IPS DF 4.7 (cell line): ENCODE data around the gene E2F4.

Experiments
- DNase-seq: peaks from one replicate; pipeline ENCODE4 v3.0.0-alpha.2; 2013; ENCODE audit warnings: low spot score; ENCODE audit errors: extremely low read depth

E2F4 gene

DNA sequence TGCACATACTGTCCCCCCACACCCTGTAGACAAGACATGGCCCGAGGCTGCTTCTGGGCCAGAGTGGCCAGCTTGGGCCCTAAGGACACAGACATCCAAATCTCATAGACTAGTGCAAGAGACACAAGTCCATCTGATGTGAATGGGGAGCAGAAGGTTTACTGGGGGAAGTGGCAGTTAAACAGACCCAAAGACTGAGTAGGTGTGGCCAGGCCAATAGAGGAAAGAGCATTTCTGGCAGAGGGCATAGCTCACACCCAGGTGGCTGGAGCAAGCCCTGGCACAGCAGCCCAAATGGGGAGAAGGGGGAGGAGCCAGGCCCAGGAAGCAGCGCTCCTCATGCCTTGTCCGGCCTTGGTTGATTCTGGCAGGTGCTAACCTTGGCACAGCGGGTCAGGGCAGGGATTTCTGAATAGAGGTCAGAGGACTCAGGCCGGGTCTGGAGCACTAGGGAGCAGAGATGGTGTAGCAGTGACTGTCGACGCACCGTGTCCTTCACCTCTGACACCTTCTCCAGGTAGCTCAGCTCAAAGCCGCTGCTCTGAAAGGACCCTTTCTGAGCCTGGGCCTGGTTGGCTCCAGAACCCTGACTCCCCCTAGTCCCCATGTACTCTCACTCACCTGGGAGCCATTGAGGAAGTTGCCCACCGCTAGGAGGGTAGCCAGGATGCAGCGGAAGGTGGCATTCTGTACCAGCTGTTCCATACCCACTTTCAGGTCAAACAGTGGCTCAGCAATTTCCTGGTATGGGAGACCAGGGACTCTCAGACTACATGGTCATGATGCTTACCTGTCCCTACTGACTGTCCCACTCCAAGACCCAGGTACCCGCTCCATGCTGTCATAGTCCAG lies 39.1 kb downstream of the E2F4 start:
- DNase-seq, result no peak

DNA sequence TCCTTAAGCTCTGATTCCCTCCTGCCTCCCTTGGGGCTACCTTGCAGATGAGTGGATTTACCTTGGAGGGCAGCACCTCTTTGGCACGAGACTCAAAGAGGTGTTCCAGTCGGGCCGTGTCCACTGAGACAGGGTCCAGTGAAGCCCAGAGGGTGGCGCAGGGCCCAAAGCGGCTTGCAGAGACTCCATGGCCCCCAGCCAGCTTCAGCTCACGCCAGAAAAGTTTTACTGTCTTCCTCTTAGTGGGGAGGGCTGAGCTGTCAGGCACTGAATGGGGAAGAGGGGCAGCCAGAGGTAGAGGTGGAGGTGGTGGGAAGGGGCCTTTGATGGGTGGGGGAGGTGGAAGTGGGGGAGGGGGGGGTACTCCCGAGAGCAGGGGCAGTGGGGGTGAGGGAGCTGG lies 41.6 kb downstream of the E2F4 start:
- no peak for DNase-seq

DNA sequence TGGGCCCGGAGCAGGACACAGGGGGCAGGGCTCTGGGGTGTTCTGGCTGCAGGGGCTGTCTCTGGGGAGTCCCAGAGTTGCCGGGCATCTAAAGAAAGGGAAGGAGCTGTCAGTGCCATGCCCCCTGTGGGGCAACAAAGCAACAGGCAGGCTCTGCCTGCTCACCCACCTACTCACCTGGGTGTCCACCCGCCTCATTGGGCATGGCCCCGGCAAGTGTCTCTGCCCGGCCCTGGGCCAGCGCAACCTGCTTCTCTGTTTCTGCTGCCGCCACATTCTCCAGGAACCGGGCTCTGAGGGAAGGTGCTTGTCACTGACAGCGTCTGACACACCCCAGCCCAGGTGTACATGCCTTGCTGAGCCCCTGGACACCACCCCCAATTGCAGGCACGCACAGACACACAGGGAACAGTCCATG lies 42.2 kb downstream of the E2F4 start:
- no peak for DNase-seq

GRCh38 chr16:67235816-67236562 lies 44.0 kb downstream of the E2F4 start:
- no peak for DNase-seq

GRCh38 chr16:67236563-67237395 lies 44.8 kb downstream of the E2F4 start:
- DNase-seq, result no peak

DNA sequence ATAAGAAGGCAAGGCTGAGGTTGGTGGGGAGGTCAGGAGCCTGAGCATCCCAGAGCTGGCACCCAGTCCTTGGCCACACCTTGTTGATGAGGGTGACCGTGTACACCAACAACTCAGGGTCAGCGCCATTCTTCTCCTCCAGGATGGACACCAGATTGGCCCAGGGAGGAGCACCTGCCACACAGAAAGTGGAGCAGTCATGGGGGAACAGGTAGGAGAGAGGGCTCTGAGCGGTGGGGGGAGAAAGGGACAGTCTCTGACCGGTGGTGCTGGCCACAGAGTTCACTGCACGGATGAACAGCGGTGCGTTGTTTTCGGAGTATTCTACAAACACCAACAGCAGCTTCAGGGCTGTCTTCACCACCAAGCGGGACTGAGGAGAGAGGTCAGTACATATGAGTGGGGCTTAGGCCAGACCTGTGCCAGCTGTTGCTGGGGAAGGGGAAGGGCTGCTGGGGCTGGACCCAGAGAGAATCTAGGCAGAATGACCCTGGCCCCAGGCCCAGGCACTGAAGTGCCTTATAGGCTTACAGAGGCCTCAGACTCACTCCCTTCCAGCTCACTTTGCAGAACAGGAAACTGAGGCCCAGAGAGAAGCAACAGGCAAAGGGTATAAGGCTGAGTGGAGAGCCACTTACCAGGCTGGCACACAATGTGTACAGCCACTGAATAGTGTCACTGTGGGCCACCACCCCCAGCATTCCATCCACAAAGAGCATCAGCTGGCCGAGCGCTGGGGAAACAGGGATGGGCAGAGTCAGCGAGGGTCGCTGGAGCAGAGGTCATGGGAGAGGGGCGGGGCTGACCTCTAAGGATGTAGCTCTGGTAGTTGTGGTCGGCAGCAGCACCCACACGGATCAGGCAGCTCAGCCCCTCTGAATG lies 45.7 kb downstream of the E2F4 start:
- no peak for DNase-seq

GRCh38 chr16:67238278-67238575 lies 46.3 kb downstream of the E2F4 start:
- DNase-seq, result no peak

- DNase-seq, result no peak
Observed at GRCh38 chr16:67238806-67239470, 47.0 kb downstream of the E2F4 start.

GRCh38 chr16:67240506-67240905 lies 48.6 kb downstream of the E2F4 start:
- no peak for DNase-seq

- no peak for DNase-seq
Observed at GRCh38 chr16:67241008-67241900, 49.3 kb downstream of the E2F4 start.

- DNase-seq, result no peak
Observed at GRCh38 chr16:67242138-67242730, 50.3 kb downstream of the E2F4 start.

- no peak for DNase-seq
Observed at GRCh38 chr16:67243481-67243880, 51.5 kb downstream of the E2F4 start.

DNA sequence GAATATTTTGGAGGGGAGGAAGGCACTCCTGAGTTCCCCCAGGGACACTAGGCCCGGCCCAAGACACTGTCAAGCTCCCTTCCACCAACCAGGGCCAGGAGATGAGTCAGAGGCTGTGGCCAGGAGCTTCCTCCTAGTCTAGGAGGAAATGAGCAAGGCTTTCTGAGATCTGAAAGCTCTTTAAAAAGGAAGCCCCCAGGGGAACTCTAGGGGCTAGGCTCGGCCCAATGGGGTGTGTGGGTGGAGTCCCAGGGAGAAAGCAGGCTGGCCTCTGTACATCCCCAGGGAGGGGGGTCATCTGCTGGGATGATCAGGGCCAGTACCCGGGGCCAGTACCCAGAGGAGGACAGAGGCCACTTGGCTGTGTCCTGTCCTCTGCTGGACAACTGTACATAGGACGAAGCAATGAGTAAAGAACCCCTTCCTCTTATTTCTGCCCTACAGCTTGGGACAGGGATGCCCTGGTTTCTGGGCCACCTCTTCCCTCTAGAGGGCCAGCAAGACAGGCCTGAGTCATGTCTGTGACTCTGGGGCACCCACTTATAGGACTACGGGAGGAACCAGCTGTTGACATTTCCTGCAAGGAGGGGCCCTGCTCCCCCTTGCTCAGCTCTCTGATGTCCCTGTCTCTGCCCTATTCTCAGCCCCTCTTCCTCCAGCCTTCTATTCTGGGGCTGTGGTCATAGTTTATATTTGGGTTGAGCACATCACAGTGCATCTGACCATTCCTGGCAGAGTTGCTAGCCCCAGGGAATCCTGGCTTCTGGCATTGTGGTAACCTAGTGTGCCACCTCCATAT lies 52.6 kb downstream of the E2F4 start:
- DNase-seq, result no peak

GRCh38 chr16:67245186-67245585 lies 53.2 kb downstream of the E2F4 start:
- DNase-seq, result no peak

DNA sequence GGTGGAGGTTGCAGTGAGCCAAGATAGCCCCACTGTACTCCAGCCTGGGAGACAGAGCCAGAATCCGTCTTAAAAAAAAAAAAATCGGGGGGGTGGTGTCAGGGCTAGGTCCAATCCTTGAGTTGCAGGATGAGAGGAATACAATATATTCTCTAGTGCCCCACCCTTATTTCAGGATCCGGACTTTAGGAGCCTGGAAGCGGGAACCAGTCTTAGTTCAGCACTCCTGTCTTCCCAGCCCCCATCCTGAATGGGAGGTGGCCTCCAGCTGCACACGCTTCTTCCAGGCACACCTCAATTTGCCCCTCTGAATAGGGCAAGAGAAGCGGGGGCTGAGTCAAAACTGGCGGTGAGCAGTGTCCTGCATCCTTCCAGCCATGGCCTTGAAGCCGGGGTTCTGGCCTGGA lies 53.7 kb downstream of the E2F4 start:
- no peak for DNase-seq

DNA sequence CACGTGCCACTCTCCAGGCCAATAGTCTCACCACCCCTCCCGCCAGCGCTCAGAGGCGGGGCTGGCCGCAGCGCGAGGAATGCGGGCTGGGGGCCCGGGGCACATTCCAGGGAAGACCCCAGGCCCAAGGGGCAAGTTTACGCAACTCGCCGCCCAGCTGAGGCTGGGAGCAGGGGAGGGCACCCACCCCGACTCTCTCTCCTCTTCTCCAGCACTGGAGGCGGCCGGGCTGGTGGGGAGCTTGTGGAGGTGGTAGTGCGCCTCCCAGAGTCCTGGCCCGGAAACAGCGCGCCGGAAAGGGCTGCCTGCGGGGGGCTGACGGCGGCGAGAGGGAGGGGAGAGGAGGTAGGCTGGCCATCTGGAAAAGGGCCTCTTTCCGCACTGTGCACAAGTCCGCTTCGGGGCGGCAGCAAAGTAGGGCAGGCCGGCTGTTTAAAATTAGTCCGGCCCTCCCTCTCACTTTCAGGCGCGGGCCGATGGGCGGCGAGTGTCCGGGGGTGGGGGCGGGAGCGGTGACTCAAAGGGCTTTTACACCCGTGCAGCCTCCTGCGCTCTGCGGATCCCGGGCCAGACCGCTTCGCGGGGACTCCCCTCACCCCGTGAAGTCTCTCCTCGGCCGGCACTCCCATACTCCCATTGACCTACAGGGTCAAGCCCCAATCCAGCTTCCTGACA lies 54.3 kb downstream of the E2F4 start:
- no peak for DNase-seq

DNA sequence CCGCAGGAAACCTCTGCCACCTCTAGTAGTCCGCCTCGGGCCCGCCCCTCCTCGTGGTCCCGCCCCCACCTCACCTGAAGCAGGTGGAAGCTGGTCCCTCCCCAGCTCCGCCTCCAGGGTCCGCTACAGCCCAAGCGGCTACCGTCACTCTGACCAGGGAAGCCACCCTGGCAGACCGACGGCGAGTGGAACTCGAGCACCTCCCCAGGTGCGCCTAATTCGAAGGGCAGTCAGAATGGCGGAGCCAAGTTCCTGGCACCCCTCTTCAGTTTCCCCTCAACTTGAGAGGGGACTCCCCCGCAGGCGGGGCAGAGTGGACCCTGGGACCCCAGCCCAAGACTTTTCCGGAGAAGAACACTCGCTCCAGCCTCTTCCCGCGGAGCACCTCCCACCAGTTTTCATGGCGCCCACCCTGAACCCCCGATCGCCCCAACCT lies 54.8 kb downstream of the E2F4 start:
- peak; percentile 80 for DNase-seq
